Progenitor cell of endocrine pancreas (in vitro differentiated cells): ENCODE data around the gene SMARCAL1. TPM values are rescaled to one million over a fixed set of nuclear protein-coding genes. Genes with fewer than 3 reads are reported as not detected.

Source experiments
- DNase-seq: peaks from one replicate; pipeline ENCODE4 v3.0.0; 2021; ENCODE audit warnings: low spot score; ENCODE audit not compliant: unreplicated experiment
- H3K27ac Mint-ChIP-seq: 2 replicates; pipeline ENCODE4 v1.8.0; 2021; ENCODE audit warnings: mild to moderate bottlenecking, moderate library complexity, mixed read lengths
- H3K27me3 Mint-ChIP-seq: 2 replicates; pipeline ENCODE4 v1.8.0; 2021; ENCODE audit warnings: mixed read lengths
- H3K36me3 Mint-ChIP-seq: 2 replicates; pipeline ENCODE4 v1.8.0; 2022; ENCODE audit warnings: mixed read lengths; ENCODE audit not compliant: insufficient read depth
- H3K4me1 Mint-ChIP-seq: 2 replicates; pipeline ENCODE4 v1.8.0; 2021; ENCODE audit warnings: low read depth, mixed read lengths
- H3K4me3 Mint-ChIP-seq: 2 replicates; pipeline ENCODE4 v1.8.0; 2021; ENCODE audit warnings: low read depth, mild to moderate bottlenecking, moderate library complexity, mixed read lengths
- H3K9me3 Mint-ChIP-seq: 2 replicates; pipeline ENCODE4 v1.8.0; 2021; ENCODE audit warnings: low read depth, mixed read lengths
- total RNA-seq: library from RNA; stranded (reverse); gene quantifications from 2 replicates; pipeline ENCODE4 v1.2.1, GENCODE V29; 2021
- TF ChIP-seq, protein P1 (sequence below): fragments of 200-600 bp; sonication (generic); IDR thresholded peaks from one replicate; pipeline ENCODE4 v1.5.0; 2021; ENCODE audit warnings: antibody characterized with exemption, mild to moderate bottlenecking; ENCODE audit not compliant: unreplicated experiment

Gene SMARCAL1
- total RNA-seq, 1 donor from 2014 or later, result 38.1 TPM

DNA sequence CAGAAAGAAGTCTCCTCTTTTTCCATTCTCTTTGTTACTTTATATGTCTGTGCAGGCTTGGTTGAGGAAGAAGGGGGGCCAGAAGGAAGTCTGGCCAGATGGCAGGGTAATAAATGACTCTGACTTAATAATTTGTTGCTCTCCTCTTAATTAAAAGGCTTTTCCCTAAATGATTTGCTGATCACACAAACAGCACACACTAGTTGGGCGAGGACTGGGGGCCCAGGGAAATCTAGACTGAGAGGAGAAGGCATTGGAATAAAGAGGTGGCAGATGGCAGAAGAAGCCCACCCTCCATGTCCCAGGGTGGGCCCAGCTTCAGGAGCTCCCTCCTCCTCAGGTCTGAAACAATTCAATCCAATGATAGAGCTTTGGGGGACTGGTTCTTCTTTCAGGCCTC lies 12.7 kb upstream of the SMARCAL1 start:
- Mint-ChIP-seq H3K27ac (no peak overlapping the region), H3K36me3 (no peaks in the 10 kb centered on the region), H3K27me3 (peaks cover 8% of the 10 kb centered on the region), H3K4me1 (no peaks in the 10 kb centered on the region), H3K9me3 (no peaks in the 10 kb centered on the region), H3K4me3 (no peak overlapping the region)
- TF ChIP-seq, protein P1, sequence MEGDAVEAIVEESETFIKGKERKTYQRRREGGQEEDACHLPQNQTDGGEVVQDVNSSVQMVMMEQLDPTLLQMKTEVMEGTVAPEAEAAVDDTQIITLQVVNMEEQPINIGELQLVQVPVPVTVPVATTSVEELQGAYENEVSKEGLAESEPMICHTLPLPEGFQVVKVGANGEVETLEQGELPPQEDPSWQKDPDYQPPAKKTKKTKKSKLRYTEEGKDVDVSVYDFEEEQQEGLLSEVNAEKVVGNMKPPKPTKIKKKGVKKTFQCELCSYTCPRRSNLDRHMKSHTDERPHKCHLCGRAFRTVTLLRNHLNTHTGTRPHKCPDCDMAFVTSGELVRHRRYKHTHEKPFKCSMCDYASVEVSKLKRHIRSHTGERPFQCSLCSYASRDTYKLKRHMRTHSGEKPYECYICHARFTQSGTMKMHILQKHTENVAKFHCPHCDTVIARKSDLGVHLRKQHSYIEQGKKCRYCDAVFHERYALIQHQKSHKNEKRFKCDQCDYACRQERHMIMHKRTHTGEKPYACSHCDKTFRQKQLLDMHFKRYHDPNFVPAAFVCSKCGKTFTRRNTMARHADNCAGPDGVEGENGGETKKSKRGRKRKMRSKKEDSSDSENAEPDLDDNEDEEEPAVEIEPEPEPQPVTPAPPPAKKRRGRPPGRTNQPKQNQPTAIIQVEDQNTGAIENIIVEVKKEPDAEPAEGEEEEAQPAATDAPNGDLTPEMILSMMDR, result no peak
- DNase-seq, result no peak

DNA sequence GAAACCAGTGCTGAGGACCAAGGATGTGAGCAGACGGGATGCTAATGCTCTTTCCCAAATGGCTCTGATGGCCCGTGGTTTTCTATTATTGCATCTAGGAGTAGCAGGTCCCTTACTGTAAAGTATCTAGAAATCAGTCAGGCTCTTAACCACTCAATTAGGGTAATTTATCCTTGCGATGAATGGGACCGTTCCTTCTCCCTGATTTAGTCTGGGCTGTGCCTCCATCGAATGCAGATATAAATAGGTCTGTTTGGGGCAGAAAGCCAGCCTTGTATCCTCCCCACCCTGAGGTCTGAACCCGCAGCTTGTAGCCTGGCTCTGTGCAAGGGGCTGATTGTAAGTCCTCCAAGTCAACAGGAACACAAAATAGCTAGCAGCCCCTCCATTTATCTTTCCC lies 9.5 kb upstream of the SMARCAL1 start:
- Mint-ChIP-seq H3K36me3 (no peaks in the 10 kb centered on the region), H3K9me3 (no peaks in the 10 kb centered on the region), H3K4me3 (no peak overlapping the region), H3K27me3 (peaks cover 9% of the 10 kb centered on the region), H3K4me1 (no peaks in the 10 kb centered on the region), H3K27ac (no peak overlapping the region)
- no peak for DNase-seq
- TF ChIP-seq, protein P1, result no peak

DNA sequence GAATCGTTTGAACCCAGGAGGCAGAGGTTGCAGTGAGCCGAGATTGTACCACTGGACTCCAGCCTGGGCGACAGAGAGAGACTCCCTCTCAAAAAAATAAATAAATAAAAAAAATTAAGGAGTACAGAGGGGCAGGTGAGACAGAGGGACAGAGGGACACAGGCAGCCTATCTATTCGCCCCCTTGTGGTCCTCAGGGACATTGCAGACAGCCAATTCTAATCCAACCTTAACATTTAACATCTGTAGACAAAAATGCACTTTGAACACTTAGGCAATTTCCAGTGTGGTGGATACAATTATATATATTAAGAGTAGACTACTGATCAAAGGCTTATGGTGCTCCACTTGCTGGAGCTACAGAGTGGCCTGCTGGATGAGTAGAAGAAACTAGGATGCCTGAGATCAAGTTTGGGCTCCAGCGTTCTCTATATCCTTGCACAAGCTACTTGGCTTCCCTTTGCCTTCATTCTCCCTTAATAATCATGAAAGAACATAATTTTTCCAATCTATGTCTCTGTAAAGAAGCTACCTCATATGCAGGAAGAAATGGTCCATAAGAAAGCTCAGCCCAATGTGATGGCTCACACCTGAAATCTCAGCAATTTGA lies 8.2 kb upstream of the SMARCAL1 start:
- Mint-ChIP-seq H3K9me3 (no peaks in the 10 kb centered on the region), H3K4me3 (no peak overlapping the region), H3K4me1 (peaks cover 1% of the 10 kb centered on the region), H3K27me3 (peaks cover 11% of the 10 kb centered on the region), H3K36me3 (no peaks in the 10 kb centered on the region), H3K27ac (no peak overlapping the region)
- no peak for DNase-seq
- TF ChIP-seq, protein P1, result peak; percentile 79

DNA sequence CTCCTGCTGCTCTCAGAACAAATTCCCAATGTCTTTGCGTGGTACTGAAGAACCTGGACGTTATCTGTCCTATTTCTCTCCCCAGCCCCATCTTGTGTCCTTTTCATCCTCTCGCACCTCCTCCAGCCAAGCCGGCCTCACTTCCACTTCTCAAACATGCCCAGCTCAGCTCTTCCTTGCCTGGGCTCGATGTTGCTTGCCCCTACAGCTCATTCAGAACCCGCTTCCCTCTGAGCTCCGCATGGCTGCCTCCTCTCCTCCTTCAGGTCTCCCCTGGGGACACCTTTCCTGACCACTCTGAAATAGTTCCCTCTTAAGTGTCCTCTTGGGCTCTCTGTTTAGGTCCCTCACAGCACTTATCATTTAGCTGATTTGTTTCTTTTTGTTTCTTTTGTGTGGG lies 6.7 kb upstream of the SMARCAL1 start:
- Mint-ChIP-seq H3K36me3 (no peaks in the 10 kb centered on the region), H3K4me3 (no peak overlapping the region), H3K4me1 (peaks cover 1% of the 10 kb centered on the region), H3K27me3 (peaks cover 11% of the 10 kb centered on the region), H3K27ac (no peak overlapping the region), H3K9me3 (no peaks in the 10 kb centered on the region)
- no peak for DNase-seq
- TF ChIP-seq, protein P1, result no peak

DNA sequence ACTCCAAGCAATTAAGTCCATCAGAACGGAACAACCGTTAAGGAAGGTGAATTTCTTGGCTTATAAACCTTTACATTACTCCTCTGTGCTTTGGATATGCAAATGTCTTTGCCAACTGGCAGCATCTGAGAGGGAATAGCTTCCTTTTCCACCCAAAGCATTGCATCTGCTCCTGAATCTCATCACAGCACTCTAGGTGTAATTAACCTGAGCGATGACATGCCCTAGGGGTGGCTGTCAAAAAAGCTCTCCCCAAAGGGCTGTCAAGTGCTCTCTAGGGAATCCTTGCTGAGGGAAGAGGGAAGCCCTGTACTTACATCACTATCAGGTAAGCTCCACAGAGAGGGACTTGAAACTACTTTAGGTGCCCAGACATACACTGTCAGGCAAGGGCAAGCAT lies 5.5 kb upstream of the SMARCAL1 start:
- H3K27ac Mint-ChIP-seq, result no peak overlapping the region
- H3K4me3 Mint-ChIP-seq, result no peak overlapping the region
- peaks cover 11% of the 10 kb centered on the region for H3K27me3 Mint-ChIP-seq
- H3K36me3 Mint-ChIP-seq, result no peaks in the 10 kb centered on the region
- no peak for DNase-seq
- no peaks in the 10 kb centered on the region for H3K9me3 Mint-ChIP-seq
- H3K4me1 Mint-ChIP-seq, result peaks cover 1% of the 10 kb centered on the region
- TF ChIP-seq, protein P1, result no peak
